Stimulated activated naive CD8-positive, alpha-beta T cell treated with anti-CD3 and anti-CD28 coated beads, Interleukin-15, amount 100 ng/mL, for 72 hours (primary cell): ENCODE measurements around the gene EHD2.
A peak's percentile ranks its signal among the peaks of the same experiment; 100 is the strongest.
"Not testable (repeated sequence)": the region's sequence is repeated elsewhere in the genome, so short reads cannot be mapped to it uniquely, and the experiment has no call there.

Experiments used
- ATAC-seq: fragments of 150-1000 bp; cut with Tn5 transposase; 2 replicates; pipeline ENCODE4 v1.10.0; 2021; ENCODE audit warnings: mild to moderate bottlenecking, moderate library complexity
- DNase-seq, 2 donors: peaks; one replicate each; pipeline ENCODE4 v3.0.0; 2021 to 2022
- H3K27ac Mint-ChIP-seq, 2 donors: one replicate each; pipeline ENCODE4 v1.8.0; 2022; ENCODE audit warnings: mild to moderate bottlenecking in 2 of 2, mixed read lengths in 2 of 2, moderate library complexity in 2 of 2
- H3K27me3 Mint-ChIP-seq: one replicate; pipeline ENCODE4 v1.8.0; 2022; ENCODE audit warnings: mixed read lengths
- H3K4me1 Mint-ChIP-seq: one replicate; pipeline ENCODE4 v1.8.0; 2022; ENCODE audit warnings: mild to moderate bottlenecking, mixed read lengths
- H3K4me3 Mint-ChIP-seq, 2 donors: one replicate each; pipeline ENCODE4 v1.8.0; 2022; ENCODE audit warnings: mild to moderate bottlenecking in 2 of 2, mixed read lengths in 2 of 2, moderate library complexity in 1 of 2
- H3K9me3 Mint-ChIP-seq, 2 donors: one replicate each; pipeline ENCODE4 v1.8.0; 2022; ENCODE audit warnings: mixed read lengths in 2 of 2

EHD2 gene

GRCh38 chr19:47761566-47761965 lies 48.3 kb downstream of the EHD2 start:
- no peaks in the 10 kb centered on the region for H3K27me3 Mint-ChIP-seq
- DNase-seq (no peak), ATAC-seq (no peak)
- no peak overlapping the region for H3K4me3 Mint-ChIP-seq
- peaks cover 15% of the 10 kb centered on the region for H3K4me1 Mint-ChIP-seq
- no peak overlapping the region for H3K27ac Mint-ChIP-seq
- no peaks in the 10 kb centered on the region for H3K9me3 Mint-ChIP-seq

GRCh38 chr19:47762151-47762550 lies 48.9 kb downstream of the EHD2 start:
- DNase-seq (no peak), ATAC-seq (no peak)
- Mint-ChIP-seq H3K27ac (no peak overlapping the region), H3K27me3 (no peaks in the 10 kb centered on the region), H3K9me3 (no peaks in the 10 kb centered on the region), H3K4me3 (no peak overlapping the region), H3K4me1 (peaks cover 10% of the 10 kb centered on the region)

DNA sequence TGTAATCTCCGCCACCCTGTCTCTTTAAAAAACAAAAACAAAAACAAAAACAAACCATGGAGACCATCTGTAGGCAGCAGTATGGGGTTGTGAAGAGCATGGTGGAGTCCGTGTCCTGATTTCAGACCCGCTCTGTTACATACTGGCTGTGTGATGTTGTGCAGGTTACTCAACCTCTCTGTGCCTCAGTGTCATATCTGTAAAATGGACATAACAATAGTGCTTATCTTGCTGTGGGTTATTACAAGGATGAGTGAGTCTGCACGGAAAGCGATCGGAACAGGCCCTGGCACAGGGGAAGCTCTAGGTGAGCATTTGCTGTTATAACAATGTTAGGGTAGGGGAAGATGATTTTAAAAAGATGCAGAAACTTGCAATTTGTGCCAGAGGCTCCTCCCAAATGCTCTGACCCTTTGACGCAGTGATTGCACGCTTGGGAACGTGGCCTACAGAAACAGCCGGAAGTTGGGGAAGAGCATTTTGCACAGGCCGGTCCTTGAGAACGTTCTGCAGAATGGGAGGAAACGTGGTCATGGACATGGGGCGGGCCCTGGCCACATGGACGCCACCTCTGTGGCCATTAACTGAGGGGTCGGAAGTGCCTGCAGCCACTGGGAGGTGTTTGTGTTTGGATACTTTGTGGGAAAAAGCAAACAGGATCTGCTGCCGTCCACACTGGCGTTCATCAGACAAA lies 49.5 kb downstream of the EHD2 start:
- no peaks in the 10 kb centered on the region for H3K27me3 Mint-ChIP-seq
- ATAC-seq: no peak

DNA sequence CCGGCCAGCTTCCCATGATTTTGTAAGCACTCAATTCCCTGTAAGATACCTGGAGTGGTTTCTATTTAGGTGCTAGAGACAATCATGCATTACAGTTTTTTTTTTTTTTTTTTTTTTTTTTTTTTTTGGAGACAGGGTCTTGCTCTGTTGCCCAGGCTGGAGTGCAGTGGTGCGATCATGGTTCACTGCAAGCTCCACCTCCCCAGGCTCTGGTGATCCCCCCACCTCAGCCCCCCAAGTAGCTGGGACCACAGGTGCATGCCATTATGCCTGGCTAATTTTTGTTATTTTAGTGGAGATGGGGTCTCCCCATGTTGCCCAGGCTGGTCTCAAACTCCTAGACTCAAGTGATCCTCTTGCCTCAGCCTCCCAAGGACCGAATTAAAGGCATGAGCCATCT lies 51.5 kb downstream of the EHD2 start:
- H3K9me3 Mint-ChIP-seq, DNase-seq, H3K27me3 Mint-ChIP-seq, ATAC-seq, H3K4me1 Mint-ChIP-seq, H3K4me3 Mint-ChIP-seq, H3K27ac Mint-ChIP-seq: not testable (repeated sequence)

More for the DNA sequence above, 49.5 kb downstream of the EHD2 start:
- H3K4me1 Mint-ChIP-seq: peaks cover 7% of the 10 kb centered on the region
- no peak for DNase-seq
- H3K4me3 Mint-ChIP-seq: no peak overlapping the region
- no peak overlapping the region for H3K27ac Mint-ChIP-seq
- no peaks in the 10 kb centered on the region for H3K9me3 Mint-ChIP-seq

- H3K4me3 Mint-ChIP-seq: no peak overlapping the region
- H3K27me3 Mint-ChIP-seq: no peaks in the 10 kb centered on the region
- DNase-seq (peak in 1 of 2 donors; percentile 40), ATAC-seq (peak; percentile 60)
- H3K27ac Mint-ChIP-seq: peak overlapping the region; percentile 31
- peaks cover 7% of the 10 kb centered on the region for H3K4me1 Mint-ChIP-seq
- no peaks in the 10 kb centered on the region for H3K9me3 Mint-ChIP-seq
Measured at GRCh38 chr19:47765523-47766358, 52.5 kb downstream of the EHD2 start.

- no peak overlapping the region for H3K4me3 Mint-ChIP-seq
- no peaks in the 10 kb centered on the region for H3K9me3 Mint-ChIP-seq
- H3K27ac Mint-ChIP-seq: no peak overlapping the region
- H3K27me3 Mint-ChIP-seq: no peaks in the 10 kb centered on the region
- DNase-seq (no peak), ATAC-seq (peak; percentile 7)
- H3K4me1 Mint-ChIP-seq: peaks cover 7% of the 10 kb centered on the region
Measured at GRCh38 chr19:47766359-47766620, 53.1 kb downstream of the EHD2 start.

DNA sequence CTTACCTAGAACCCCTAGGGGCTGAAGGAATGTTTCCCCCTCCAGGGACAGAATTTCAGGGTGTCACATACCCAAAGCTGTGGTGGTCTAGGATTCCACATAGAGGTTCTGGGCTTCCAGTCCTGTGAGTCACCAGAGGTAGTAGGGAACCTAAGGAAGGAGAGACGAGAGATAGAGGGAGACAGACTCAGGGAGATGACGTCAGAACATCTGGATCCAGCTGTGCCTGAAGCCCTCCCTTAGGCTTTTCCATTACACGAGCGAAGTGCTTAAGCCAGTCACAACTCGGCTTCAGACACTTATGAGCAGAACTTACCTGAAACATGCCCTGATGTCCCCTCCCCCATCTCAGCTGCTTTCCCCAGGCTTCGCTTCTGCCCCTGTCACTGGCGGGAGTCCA lies 53.4 kb downstream of the EHD2 start:
- H3K27me3 Mint-ChIP-seq: no peaks in the 10 kb centered on the region

DNA sequence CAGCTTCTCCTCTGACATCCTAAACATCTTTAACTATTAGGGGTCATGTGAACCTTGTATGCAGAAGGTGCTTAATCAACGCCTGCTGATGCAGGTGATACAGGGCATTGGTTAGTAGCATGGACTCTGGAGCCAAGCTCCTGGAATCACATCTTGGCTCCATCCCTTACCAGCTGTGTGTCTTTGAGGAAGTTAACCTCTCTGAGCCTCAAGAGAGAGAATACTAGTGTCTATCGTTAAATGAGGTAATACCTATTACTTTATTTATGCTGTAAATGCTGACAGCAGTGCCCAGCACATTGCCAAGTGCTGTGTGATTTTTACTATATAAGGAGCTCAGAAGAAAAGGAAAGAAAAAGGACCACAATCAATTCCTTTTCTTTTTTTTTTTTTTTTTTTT lies 54.1 kb downstream of the EHD2 start:
- ATAC-seq: no peak
- Mint-ChIP-seq H3K4me3 (no peak overlapping the region), H3K27ac (no peak overlapping the region), H3K27me3 (no peaks in the 10 kb centered on the region), H3K9me3 (no peaks in the 10 kb centered on the region), H3K4me1 (peaks cover 7% of the 10 kb centered on the region)
- no peak for DNase-seq

More for the DNA sequence above, 53.4 kb downstream of the EHD2 start:
- no peaks in the 10 kb centered on the region for H3K9me3 Mint-ChIP-seq
- DNase-seq (no peak), ATAC-seq (no peak)
- no peak overlapping the region for H3K4me3 Mint-ChIP-seq
- peaks cover 7% of the 10 kb centered on the region for H3K4me1 Mint-ChIP-seq
- no peak overlapping the region for H3K27ac Mint-ChIP-seq

DNA sequence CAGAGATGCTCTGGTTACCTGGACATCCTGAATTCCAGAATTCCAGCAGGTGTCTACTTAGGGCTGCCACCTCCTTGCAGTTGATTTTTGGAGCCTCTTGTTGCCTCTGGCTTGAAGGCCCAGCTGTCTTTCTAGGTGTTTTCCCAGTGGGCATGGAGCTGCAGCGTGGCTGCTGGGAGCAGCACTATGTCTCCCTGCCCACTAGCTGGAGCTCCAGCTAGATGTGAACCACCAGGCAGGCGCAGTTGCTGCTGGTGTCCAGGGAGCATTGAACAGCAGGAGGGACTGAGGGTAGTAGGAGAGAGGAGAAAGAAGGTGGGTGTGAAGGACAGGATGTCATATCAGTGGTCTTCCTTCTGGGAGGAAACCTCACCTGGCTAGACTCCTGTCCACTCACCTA lies 55.4 kb downstream of the EHD2 start:
- Mint-ChIP-seq H3K4me3 (no peak overlapping the region), H3K27me3 (no peaks in the 10 kb centered on the region), H3K4me1 (peaks cover 7% of the 10 kb centered on the region), H3K27ac (no peak overlapping the region), H3K9me3 (no peaks in the 10 kb centered on the region)
- DNase-seq: no peak
- ATAC-seq: no peak

DNA sequence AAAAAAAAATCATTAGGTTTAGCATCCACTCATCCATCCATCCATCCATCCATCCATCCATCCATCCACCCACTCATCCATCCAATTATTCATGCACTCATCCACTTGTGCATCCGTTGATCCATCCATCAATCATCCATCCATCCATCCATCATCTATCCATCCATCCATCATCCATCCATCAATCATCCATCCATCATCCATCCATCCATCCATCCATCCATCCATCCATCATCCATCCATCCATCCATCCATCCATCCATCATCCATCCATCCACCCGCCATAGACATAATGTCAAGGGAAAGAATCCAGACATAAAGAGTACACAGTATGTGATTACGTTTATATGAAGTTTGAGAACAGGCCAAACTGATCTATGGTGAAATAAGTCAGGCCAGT lies 56.3 kb downstream of the EHD2 start:
- Mint-ChIP-seq H3K27ac (no peak overlapping the region), H3K4me1 (peaks cover 7% of the 10 kb centered on the region)
- no peak for ATAC-seq

DNA sequence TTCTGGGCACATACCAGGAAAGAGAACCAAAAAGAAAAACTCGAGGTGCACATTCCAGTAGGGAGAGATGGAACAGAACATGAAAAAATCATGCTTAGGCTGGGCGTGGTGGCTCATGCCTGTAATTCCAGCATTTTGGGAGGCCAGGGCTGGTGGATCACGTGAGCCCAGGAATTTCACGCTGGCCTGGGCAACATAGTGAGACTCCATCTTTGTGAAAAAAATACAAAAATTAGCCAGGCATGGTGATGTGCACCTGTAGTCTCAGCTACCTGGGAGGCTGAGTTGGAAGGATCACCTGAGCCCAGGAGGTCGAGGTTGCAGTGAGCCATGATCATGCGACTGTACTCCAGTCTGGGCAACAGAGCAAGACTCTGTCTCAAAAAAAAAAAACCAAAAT lies 58.1 kb downstream of the EHD2 start:
- not testable (repeated sequence) for H3K4me3 Mint-ChIP-seq, H3K9me3 Mint-ChIP-seq, H3K4me1 Mint-ChIP-seq, DNase-seq, ATAC-seq, H3K27me3 Mint-ChIP-seq, H3K27ac Mint-ChIP-seq

More for the DNA sequence above, 56.3 kb downstream of the EHD2 start:
- Mint-ChIP-seq H3K27me3 (no peaks in the 10 kb centered on the region), H3K9me3 (no peaks in the 10 kb centered on the region), H3K4me3 (no peak overlapping the region)
- DNase-seq: no peak

GRCh38 chr19:47776568-47776967 lies 63.3 kb downstream of the EHD2 start:
- H3K4me3 Mint-ChIP-seq: no peak overlapping the region
- no peak for ATAC-seq
- H3K9me3 Mint-ChIP-seq: no peaks in the 10 kb centered on the region
- H3K4me1 Mint-ChIP-seq: peaks cover 34% of the 10 kb centered on the region
- H3K27me3 Mint-ChIP-seq: no peaks in the 10 kb centered on the region
- H3K27ac Mint-ChIP-seq: no peak overlapping the region
- no peak for DNase-seq

- H3K9me3 Mint-ChIP-seq, H3K27me3 Mint-ChIP-seq, DNase-seq, ATAC-seq: not testable (repeated sequence)
- Mint-ChIP-seq H3K27ac (peak overlapping the region in 1 of 2 donors; percentile 98), H3K4me3 (peak overlapping the region; percentile 95 to 97), H3K4me1 (peaks cover 37% of the 10 kb centered on the region)
Measured at GRCh38 chr19:47777245-47778048, 64.2 kb downstream of the EHD2 start.

GRCh38 chr19:47778049-47778953 lies 65.1 kb downstream of the EHD2 start, which contains the start of gene SELENOW:
TSS of gene SELENOW (plus strand) at chr19:47778703. CDS start at chr19:47778786, 83 bp downstream.
- Mint-ChIP-seq H3K4me3 (peak within 1 kb of the TSS; percentile 95 to 97), H3K9me3 (no peaks in the 10 kb centered on the region), H3K27ac (peak within 1 kb of the TSS; percentile 98 to 99), H3K27me3 (no peaks in the 10 kb centered on the region), H3K4me1 (peaks cover 37% of the 10 kb centered on the region)
- ATAC-seq (peak; percentile 96), DNase-seq (peak; percentile 85 to 87)

- DNase-seq: peak in 1 of 2 donors; percentile 21
- H3K27ac Mint-ChIP-seq: peak overlapping the region; percentile 98 to 99
- peak; percentile 14 for ATAC-seq
- H3K4me1 Mint-ChIP-seq: peaks cover 37% of the 10 kb centered on the region
- H3K4me3 Mint-ChIP-seq: peak overlapping the region; percentile 95 to 97
- no peaks in the 10 kb centered on the region for H3K27me3 Mint-ChIP-seq
- H3K9me3 Mint-ChIP-seq: no peaks in the 10 kb centered on the region
Measured at GRCh38 chr19:47778954-47779351, 65.7 kb downstream of the EHD2 start.
